MM.1S (cell line): ENCODE data around the gene GRB10.

Experiments used
- DNase-seq: peaks from one replicate; pipeline ENCODE4 v3.0.0-alpha.2; 2015
- H2AFZ ChIP-seq: fragments of 300-600 bp; sonication (generic); 2 replicates; pipeline ENCODE4 v1.6.0; 2016; ENCODE audit warnings: antibody characterized with exemption, low read length
- H3F3A ChIP-seq: fragments of 300-600 bp; sonication (generic); 2 replicates; pipeline ENCODE4 v1.6.1; 2016; ENCODE audit warnings: mild to moderate bottlenecking, antibody characterized with exemption, low read length, moderate library complexity, mixed read lengths; ENCODE audit not compliant: insufficient read depth
- H3K27ac ChIP-seq: fragments of 300-600 bp; sonication (generic); 2 replicates; pipeline ENCODE4 v1.5.1; 2016; ENCODE audit warnings: mild to moderate bottlenecking, low read length
- H3K27me3 ChIP-seq: fragments of 300-600 bp; sonication (generic); replicated peaks from 2 replicates; pipeline ENCODE4 v1.6.0; 2016; ENCODE audit warnings: low read length; ENCODE audit not compliant: insufficient read depth
- H3K36me3 ChIP-seq: fragments of 300-600 bp; sonication (generic); replicated peaks from 2 replicates; pipeline ENCODE4 v1.6.1; 2016; ENCODE audit warnings: mild to moderate bottlenecking, low read length, mixed read lengths; ENCODE audit not compliant: insufficient read depth
- H3K4me1 ChIP-seq: fragments of 300-600 bp; sonication (generic); 2 replicates; pipeline ENCODE4 v1.6.1; 2016; ENCODE audit warnings: low read length, mixed read lengths
- H3K4me2 ChIP-seq: fragments of 300-600 bp; sonication (generic); 2 replicates; pipeline ENCODE4 v1.6.0; 2016; ENCODE audit warnings: low read depth, low read length
- H3K4me3 ChIP-seq: fragments of 300-600 bp; sonication (generic); 2 replicates; pipeline ENCODE4 v1.5.1; 2016; ENCODE audit warnings: low read length, mixed read lengths
- H3K79me2 ChIP-seq: fragments of 300-600 bp; sonication (generic); 2 replicates; pipeline ENCODE4 v1.6.1; 2016; ENCODE audit warnings: mixed run types, low read length, mixed read lengths
- H3K9ac ChIP-seq: fragments of 300-600 bp; sonication (generic); 2 replicates; pipeline ENCODE4 v1.6.1; 2016; ENCODE audit warnings: low read length, mixed read lengths
- H3K9me2 ChIP-seq: fragments of 300-600 bp; sonication (generic); replicated peaks from 2 replicates; pipeline ENCODE4 v1.6.1; 2016; ENCODE audit warnings: mild to moderate bottlenecking, low read length, mixed read lengths; ENCODE audit not compliant: insufficient read depth
- H3K9me3 ChIP-seq: fragments of 300-600 bp; sonication (generic); replicated peaks from 2 replicates; pipeline ENCODE4 v1.6.1; 2016; ENCODE audit warnings: mild to moderate bottlenecking, low read length, mixed read lengths; ENCODE audit not compliant: insufficient read depth
- H4K20me1 ChIP-seq: fragments of 300-600 bp; sonication (generic); 2 replicates; pipeline ENCODE4 v1.6.1; 2016; ENCODE audit warnings: mild to moderate bottlenecking, low read length, moderate library complexity, mixed read lengths; ENCODE audit not compliant: insufficient read depth
- CTCF ChIP-seq: fragments of 300-600 bp; sonication (generic); IDR thresholded peaks from 2 replicates; pipeline ENCODE4 v1.5.1; 2016; ENCODE audit warnings: antibody characterized with exemption, low read length, mixed read lengths
- EZH2 ChIP-seq: fragments of 300-600 bp; sonication (generic); optimal IDR thresholded peaks from 2 replicates; pipeline ENCODE3; 2017; ENCODE audit warnings: low read depth, mild to moderate bottlenecking, antibody characterized with exemption, low read length, mixed read lengths
- EZH2phosphoT487 ChIP-seq: fragments of 300-600 bp; sonication (generic); IDR thresholded peaks from 2 replicates; pipeline ENCODE4 v1.6.1; 2018; ENCODE audit warnings: antibody characterized with exemption, low read length

Gene GRB10

GRCh38 chr7:50589364-50589763 lies 193.3 kb downstream of the GRB10 start:
- H3K9ac ChIP-seq, result no peak overlapping the region
- peak; percentile 23 for DNase-seq
- H3F3A ChIP-seq, result no peaks in the 10 kb centered on the region
- no peak overlapping the region for H3K27ac ChIP-seq
- H3K9me2 ChIP-seq, result no peaks in the 10 kb centered on the region
- H3K36me3 ChIP-seq, result no peaks in the 10 kb centered on the region
- TF ChIP-seq CTCF (no peak), EZH2phosphoT487 (no peak), EZH2 (no peak)
- no peak overlapping the region for H3K4me2 ChIP-seq
- no peak overlapping the region for H3K4me3 ChIP-seq
- no peaks in the 10 kb centered on the region for H3K27me3 ChIP-seq
- H3K9me3 ChIP-seq, result no peaks in the 10 kb centered on the region
- peaks cover 3% of the 10 kb centered on the region; the same call in 1 of the 2 replicates for H3K4me1 ChIP-seq
- no peak overlapping the region for H2AFZ ChIP-seq
- H4K20me1 ChIP-seq, result no peaks in the 10 kb centered on the region
- H3K79me2 ChIP-seq, result no peaks in the 10 kb centered on the region

- H3K4me1 ChIP-seq, result no peaks in the 10 kb centered on the region
Observed at GRCh38 chr7:50588937-50589336, 193.8 kb downstream of the GRB10 start.

DNA sequence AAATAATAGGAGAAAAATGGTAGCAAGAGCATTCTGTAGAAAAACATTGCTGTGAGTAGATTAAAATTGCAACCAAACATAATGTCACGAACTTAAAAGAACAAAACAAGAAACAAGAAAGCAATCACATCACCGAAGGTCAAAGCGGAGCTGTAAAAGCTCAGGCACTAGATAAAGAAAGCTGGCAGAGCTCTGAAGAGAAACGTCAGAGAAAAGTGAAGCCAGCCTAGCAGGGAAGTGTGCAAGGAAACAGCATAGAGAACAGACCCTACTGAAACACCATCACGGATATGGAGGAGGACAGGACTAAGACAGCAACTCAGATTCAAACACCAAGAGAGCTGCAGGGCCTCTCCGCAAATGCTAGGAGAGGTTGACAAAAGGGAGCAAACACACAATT lies 195.0 kb downstream of the GRB10 start:
- H3K9me2 ChIP-seq, result no peaks in the 10 kb centered on the region
- DNase-seq, result no peak
- H3K4me1 ChIP-seq, result no peaks in the 10 kb centered on the region
- no peak overlapping the region for H3K4me3 ChIP-seq
- H3F3A ChIP-seq, result no peaks in the 10 kb centered on the region
- H2AFZ ChIP-seq, result no peak overlapping the region
- no peak overlapping the region for H3K9ac ChIP-seq
- H3K9me3 ChIP-seq, result no peaks in the 10 kb centered on the region
- H3K27me3 ChIP-seq, result no peaks in the 10 kb centered on the region
- H3K27ac ChIP-seq, result no peak overlapping the region
- H3K4me2 ChIP-seq, result no peak overlapping the region
- TF ChIP-seq EZH2phosphoT487 (no peak), EZH2 (no peak), CTCF (no peak)
- no peaks in the 10 kb centered on the region for H4K20me1 ChIP-seq
- no peaks in the 10 kb centered on the region for H3K79me2 ChIP-seq
- no peaks in the 10 kb centered on the region for H3K36me3 ChIP-seq

More at GRCh38 chr7:50588937-50589336, 193.8 kb downstream of the GRB10 start:
- no peak overlapping the region for H3K4me2 ChIP-seq
- H3K9me2 ChIP-seq, result no peaks in the 10 kb centered on the region
- no peaks in the 10 kb centered on the region for H3K9me3 ChIP-seq
- H3K9ac ChIP-seq, result no peak overlapping the region
- no peaks in the 10 kb centered on the region for H3K27me3 ChIP-seq
- H3K4me3 ChIP-seq, result no peak overlapping the region
- DNase-seq, result no peak
- H3K27ac ChIP-seq, result no peak overlapping the region
- no peaks in the 10 kb centered on the region for H3F3A ChIP-seq
- TF ChIP-seq EZH2 (no peak), CTCF (0 out of 2 replicates have a peak, but pooled peaks have one; percentile 6)
- H3K36me3 ChIP-seq, result no peaks in the 10 kb centered on the region
- no peak overlapping the region for H2AFZ ChIP-seq
- H3K79me2 ChIP-seq, result no peaks in the 10 kb centered on the region
- no peaks in the 10 kb centered on the region for H4K20me1 ChIP-seq
